ENCODE data around the gene RAB29.
A peak's percentile ranks its signal among the peaks of the same experiment; 100 is the strongest.

RAB29 gene

GRCh38 chr1:205774198-205775014 is 876 bp downstream of the RAB29 start:
- TF ChIP-seq ZSCAN16 (tag by site-specific recombination; IDR thresholded peaks at IDR 0.05) (peak; percentile 87), ZNF114 (tag by site-specific recombination; IDR thresholded peaks at IDR 0.05) (no peak), PRDM10 (tag by site-specific recombination; IDR thresholded peaks at IDR 0.05) (peak; percentile 73), ZNF792 (tag by site-specific recombination; IDR thresholded peaks at IDR 0.05) (no peak), ZNF10 (tag by site-specific recombination; IDR thresholded peaks at IDR 0.05) (peak; percentile 78), ELK4 (IDR thresholded peaks at IDR 0.05; ENCODE audit: borderline replicate concordance, low read depth, low read length) (no peak), ZNF157 (tag by site-specific recombination; IDR thresholded peaks at IDR 0.05) (no peak), ZNF335 (tag by site-specific recombination; conservative IDR thresholded peaks at IDR 0.05) (peak; percentile 95), BCL11A (tag by site-specific recombination; IDR thresholded peaks at IDR 0.05; ENCODE audit: low read depth) (no peak), SCRT2 (tag by site-specific recombination; IDR thresholded peaks at IDR 0.05) (peak; percentile 68; the same call in 1 of the 2 replicates), SP2 (tag by site-specific recombination; IDR thresholded peaks at IDR 0.05) (peak; percentile 38; the same call in 1 of the 2 replicates), ZNF530 (tag by site-specific recombination; IDR thresholded peaks at IDR 0.05; ENCODE audit: low read depth) (no peak), ZFP41 (tag by site-specific recombination; IDR thresholded peaks at IDR 0.05; ENCODE audit: borderline replicate concordance) (no peak)
- TF ChIP-seq, protein P1, sequence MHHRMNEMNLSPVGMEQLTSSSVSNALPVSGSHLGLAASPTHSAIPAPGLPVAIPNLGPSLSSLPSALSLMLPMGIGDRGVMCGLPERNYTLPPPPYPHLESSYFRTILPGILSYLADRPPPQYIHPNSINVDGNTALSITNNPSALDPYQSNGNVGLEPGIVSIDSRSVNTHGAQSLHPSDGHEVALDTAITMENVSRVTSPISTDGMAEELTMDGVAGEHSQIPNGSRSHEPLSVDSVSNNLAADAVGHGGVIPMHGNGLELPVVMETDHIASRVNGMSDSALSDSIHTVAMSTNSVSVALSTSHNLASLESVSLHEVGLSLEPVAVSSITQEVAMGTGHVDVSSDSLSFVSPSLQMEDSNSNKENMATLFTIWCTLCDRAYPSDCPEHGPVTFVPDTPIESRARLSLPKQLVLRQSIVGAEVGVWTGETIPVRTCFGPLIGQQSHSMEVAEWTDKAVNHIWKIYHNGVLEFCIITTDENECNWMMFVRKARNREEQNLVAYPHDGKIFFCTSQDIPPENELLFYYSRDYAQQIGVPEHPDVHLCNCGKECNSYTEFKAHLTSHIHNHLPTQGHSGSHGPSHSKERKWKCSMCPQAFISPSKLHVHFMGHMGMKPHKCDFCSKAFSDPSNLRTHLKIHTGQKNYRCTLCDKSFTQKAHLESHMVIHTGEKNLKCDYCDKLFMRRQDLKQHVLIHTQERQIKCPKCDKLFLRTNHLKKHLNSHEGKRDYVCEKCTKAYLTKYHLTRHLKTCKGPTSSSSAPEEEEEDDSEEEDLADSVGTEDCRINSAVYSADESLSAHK (tag by site-specific recombination; IDR thresholded peaks at IDR 0.05) = no peak
- TF ChIP-seq, protein P2, sequence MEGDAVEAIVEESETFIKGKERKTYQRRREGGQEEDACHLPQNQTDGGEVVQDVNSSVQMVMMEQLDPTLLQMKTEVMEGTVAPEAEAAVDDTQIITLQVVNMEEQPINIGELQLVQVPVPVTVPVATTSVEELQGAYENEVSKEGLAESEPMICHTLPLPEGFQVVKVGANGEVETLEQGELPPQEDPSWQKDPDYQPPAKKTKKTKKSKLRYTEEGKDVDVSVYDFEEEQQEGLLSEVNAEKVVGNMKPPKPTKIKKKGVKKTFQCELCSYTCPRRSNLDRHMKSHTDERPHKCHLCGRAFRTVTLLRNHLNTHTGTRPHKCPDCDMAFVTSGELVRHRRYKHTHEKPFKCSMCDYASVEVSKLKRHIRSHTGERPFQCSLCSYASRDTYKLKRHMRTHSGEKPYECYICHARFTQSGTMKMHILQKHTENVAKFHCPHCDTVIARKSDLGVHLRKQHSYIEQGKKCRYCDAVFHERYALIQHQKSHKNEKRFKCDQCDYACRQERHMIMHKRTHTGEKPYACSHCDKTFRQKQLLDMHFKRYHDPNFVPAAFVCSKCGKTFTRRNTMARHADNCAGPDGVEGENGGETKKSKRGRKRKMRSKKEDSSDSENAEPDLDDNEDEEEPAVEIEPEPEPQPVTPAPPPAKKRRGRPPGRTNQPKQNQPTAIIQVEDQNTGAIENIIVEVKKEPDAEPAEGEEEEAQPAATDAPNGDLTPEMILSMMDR (tag by site-specific recombination; IDR thresholded peaks at IDR 0.05) = no peak
- Histone ChIP-seq H3K4me1 (ENCODE audit: control insufficient read depth, insufficient read depth, low read length) (no peaks in the 10 kb centered on the region), H3K36me3 (ENCODE audit: control insufficient read depth in 2 of 2, insufficient read depth in 1 of 2, low read length in 2 of 2) (peaks cover 0 to 13% of the 10 kb centered on the region in 2 experiments; a peak in 1 of 3 replicates), H3K27ac (ENCODE audit: extremely low read depth, low read depth, low read length) (no peak overlapping the region; the same call in 1 of the 2 replicates), H3K4me3 (ENCODE audit: low read depth, low read length) (peak overlapping the region; percentile 70), H3K9me3 (ENCODE audit: control insufficient read depth, insufficient read depth, low read depth, low read length) (no peaks in the 10 kb centered on the region)
- ChIA-PET POLR2A (interaction anchor here (0.6 to 2.0 kb wide), 5 partner anchors 9 to 72 kb away, joined by 3 to 10 read pairs (median 5); partner anchors contain the start of gene NUCKS1), CTCF (interaction anchor here (0.6 to 3.3 kb wide), 7 partner anchors 17 to 630 kb away, joined by 3 to 14 read pairs (median 5); no protein-coding TSS in a partner anchor)

Data from HEK293 (cell line).